GM23338 (cell line): ENCODE measurements around the gene ZNF646. TPM values are rescaled to one million over a fixed set of nuclear protein-coding genes. Genes with fewer than 3 reads are reported as not detected.

Source experiments
- ATAC-seq: fragments of 200-7000 bp; cut with Tn5 transposase; 3 replicates; pipeline ENCODE4 v1.9.1; 2020
- DNase-seq: peaks from one replicate; pipeline ENCODE4 v3.0.0-alpha.2; 2015; ENCODE audit warnings: low spot score
- H2AFZ ChIP-seq: fragments of 200-600 bp; sonication (generic); 2 replicates; pipeline ENCODE4 v1.8.0; 2016; ENCODE audit warnings: antibody characterized with exemption, mild to moderate bottlenecking, moderate library complexity
- H3F3A ChIP-seq: fragments of 200-600 bp; sonication (generic); replicated peaks from 2 replicates; pipeline ENCODE4 v1.8.0; 2017; ENCODE audit warnings: antibody characterized with exemption, mixed run types, low read depth
- H3K27ac ChIP-seq: fragments of 200-600 bp; sonication (generic); 2 replicates; pipeline ENCODE4 v1.6.1; 2016; ENCODE audit warnings: low read depth
- H3K27me3 ChIP-seq: fragments of 200-600 bp; sonication (generic); 2 replicates; pipeline ENCODE4 v1.8.0; 2016; ENCODE audit warnings: mild to moderate bottlenecking, mixed run types, moderate library complexity; ENCODE audit not compliant: insufficient read depth
- H3K36me3 ChIP-seq: fragments of 200-600 bp; sonication (generic); 2 replicates; pipeline ENCODE4 v1.8.0; 2016; ENCODE audit warnings: mild to moderate bottlenecking; ENCODE audit not compliant: insufficient read depth
- H3K4me1 ChIP-seq: fragments of 200-600 bp; sonication (generic); 2 replicates; pipeline ENCODE4 v1.8.0; 2016; ENCODE audit warnings: mild to moderate bottlenecking, moderate library complexity; ENCODE audit not compliant: insufficient read depth
- H3K4me2 ChIP-seq: fragments of 200-600 bp; sonication (generic); 2 replicates; pipeline ENCODE4 v1.7.1; 2017; ENCODE audit warnings: mixed run types
- H3K4me3 ChIP-seq: fragments of 200-600 bp; sonication (generic); 2 replicates; pipeline ENCODE4 v1.6.1; 2016; ENCODE audit warnings: mixed run types
- H3K79me2 ChIP-seq: fragments of 200-600 bp; sonication (generic); replicated peaks from 2 replicates; pipeline ENCODE4 v1.8.0; 2017; ENCODE audit warnings: mild to moderate bottlenecking; ENCODE audit not compliant: insufficient read depth
- H3K9me2 ChIP-seq: fragments of 200-600 bp; sonication (generic); 2 replicates; pipeline ENCODE4 v1.8.0; 2017; ENCODE audit not compliant: insufficient read depth
- H4K20me1 ChIP-seq: fragments of 200-600 bp; sonication (generic); replicated peaks from 2 replicates; pipeline ENCODE4 v1.8.0; 2017; ENCODE audit warnings: mild to moderate bottlenecking; ENCODE audit not compliant: insufficient read depth
- H3K27ac Mint-ChIP-seq: 2 replicates; pipeline ENCODE4 v1.8.0; 2020; ENCODE audit warnings: inconsistent platforms, mild to moderate bottlenecking, moderate library complexity, mixed read lengths
- H3K27me3 Mint-ChIP-seq: 3 replicates; pipeline ENCODE4 v1.8.0; 2022; ENCODE audit warnings: low read depth, mild to moderate bottlenecking, moderate library complexity, mixed read lengths, inconsistent platforms; ENCODE audit not compliant: insufficient read depth, poor library complexity
- H3K36me3 Mint-ChIP-seq: 3 replicates; pipeline ENCODE4 v1.8.0; 2021; ENCODE audit warnings: low read depth, mild to moderate bottlenecking, inconsistent platforms, moderate library complexity, mixed read lengths
- H3K4me1 Mint-ChIP-seq: 3 replicates; pipeline ENCODE4 v1.8.0; 2020; ENCODE audit warnings: mild to moderate bottlenecking, inconsistent platforms, mixed read lengths
- H3K4me3 Mint-ChIP-seq: 3 replicates; pipeline ENCODE4 v1.8.0; 2021; ENCODE audit warnings: moderate library complexity, mild to moderate bottlenecking, inconsistent platforms, mixed read lengths
- H3K9me3 Mint-ChIP-seq: 3 replicates; pipeline ENCODE4 v1.8.0; 2020; ENCODE audit warnings: moderate library complexity, mild to moderate bottlenecking, inconsistent platforms, mixed read lengths
- CREB1 ChIP-seq: fragments of 250-450 bp; sonication (Bioruptor Pico); IDR thresholded peaks from 2 replicates; pipeline ENCODE4 v1.5.0; 2020; ENCODE audit warnings: low read depth, mild to moderate bottlenecking, moderate library complexity
- CTCF ChIP-seq, 2 experiments: fragments of 200-600 bp in 1 of 2; sonication (generic) in 1 of 2; conservative IDR thresholded peaks; 2 replicates each; pipeline versions ENCODE4 v1.5.1 to v1.6.1; 2016 to 2017; ENCODE audit warnings: antibody characterized with exemption in 2 of 2, low read depth in 2 of 2, mild to moderate bottlenecking in 2 of 2, moderate library complexity in 1 of 2
- ETS1 ChIP-seq: IDR thresholded peaks from 2 replicates; pipeline ENCODE4 v1.6.1; 2016; ENCODE audit warnings: antibody characterized with exemption
- EZH2 ChIP-seq: fragments of 200-600 bp; sonication (generic); IDR thresholded peaks from one replicate; pipeline ENCODE4 v1.8.0; 2017; ENCODE audit warnings: antibody characterized with exemption, mild to moderate bottlenecking, low read depth; ENCODE audit not compliant: unreplicated experiment
- JUNB ChIP-seq: IDR thresholded peaks from one replicate; pipeline ENCODE4 v1.6.1; 2016; ENCODE audit warnings: antibody characterized with exemption; ENCODE audit not compliant: unreplicated experiment
- NANOG ChIP-seq: IDR thresholded peaks from 2 replicates; pipeline ENCODE4 v1.6.1; 2016; ENCODE audit warnings: antibody characterized with exemption, borderline replicate concordance
- POLR2AphosphoS5 ChIP-seq: IDR thresholded peaks from 2 replicates; pipeline ENCODE4 v1.6.1; 2016; ENCODE audit warnings: antibody characterized with exemption, low read depth
- REST ChIP-seq: IDR thresholded peaks from one replicate; pipeline ENCODE4 v1.6.1; 2018; ENCODE audit warnings: antibody characterized with exemption; ENCODE audit not compliant: unreplicated experiment
- STAT1 ChIP-seq: IDR thresholded peaks from one replicate; pipeline ENCODE4 v1.6.1; 2016; ENCODE audit warnings: antibody characterized with exemption; ENCODE audit not compliant: unreplicated experiment
- ZNF114 ChIP-seq: fragments of 250-450 bp; sonication (Bioruptor Pico); IDR thresholded peaks from 2 replicates; pipeline ENCODE4 v1.5.0; 2020; ENCODE audit warnings: mild to moderate bottlenecking, moderate library complexity
- polyA plus RNA-seq: library from polyadenylated mRNA; unstranded; fragments of >200 nt; fragmentation: Nextera tagmentation; extraction: Ambion mirVana; gene quantifications from 2 replicates; pipeline ENCODE4 v1.2.1, GENCODE V29; 2016
- total RNA-seq: library from RNA; depleted of rRNA; stranded (reverse); fragments of >200 nt; shearing (Covaris generic); gene quantifications from 2 replicates; pipeline ENCODE4 v1.2.3, GENCODE V29; 2014

Gene ZNF646
- total and polyA plus RNA-seq, 2 experiments from 2014 or later, result 6.3 to 29.3 TPM

- TF ChIP-seq JUNB, result no peak
- TF ChIP-seq POLR2AphosphoS5, result no peak
- TF ChIP-seq CREB1, result no peak
- no peak for TF ChIP-seq EZH2
- no peak for TF ChIP-seq ETS1
- TF ChIP-seq REST, result no peak
- TF ChIP-seq CTCF (conservative IDR thresholded peaks at IDR 0.05; ENCODE audit: low read depth in 2 of 2), result no peak
- TF ChIP-seq NANOG, result no peak
- TF ChIP-seq STAT1, result no peak
- TF ChIP-seq ZNF114, result no peak
Observed at GRCh38 chr16:31128711-31129567, 54.7 kb downstream of the ZNF646 start (continued).

- Histone ChIP-seq H4K20me1 (no peaks in the 10 kb centered on the region; the same call in 1 of the 2 replicates), H3K9me2 (no peaks in the 10 kb centered on the region), H3K27ac (peak overlapping the region; percentile 84; the same call in 1 of the 2 replicates), H3K4me1 (peaks cover 28% of the 10 kb centered on the region), H2AFZ (no peak overlapping the region), H3K4me3 (no peak overlapping the region), H3K4me2 (no peak overlapping the region), H3K79me2 (peaks cover 8% of the 10 kb centered on the region; the same call in 1 of the 2 replicates), H3K27me3 (no peaks in the 10 kb centered on the region), H3F3A (no peaks in the 10 kb centered on the region; the same call in 1 of the 2 replicates), H3K36me3 (peaks cover 9% of the 10 kb centered on the region)
- Mint-ChIP-seq H3K36me3 (peaks cover 45% of the 10 kb centered on the region), H3K9me3 (peaks cover 2% of the 10 kb centered on the region; the same call in 1 of the 3 replicates), H3K27me3 (peaks cover 22% of the 10 kb centered on the region), H3K4me1 (peaks cover 44% of the 10 kb centered on the region), H3K27ac (peak overlapping the region; percentile 98), H3K4me3 (no peak overlapping the region)
- DNase-seq (no peak), ATAC-seq (no peak)
- TF ChIP-seq ETS1, result no peak
- no peak for TF ChIP-seq REST
- no peak for TF ChIP-seq EZH2
Observed at GRCh38 chr16:31129568-31130335, 55.5 kb downstream of the ZNF646 start.
